Peyer's patch (tissue), 4 donors: ENCODE results near the gene LENEP. TPM values are rescaled to one million over a fixed set of nuclear protein-coding genes. Genes with fewer than 3 reads are reported as not detected.

Experiments used
- DNase-seq, 3 donors: peaks; one replicate each; pipeline ENCODE4 v3.0.0-alpha.2; 2017 to 2019
- H3K27ac ChIP-seq, 4 donors: fragments of 200-600 bp; sonication (generic); one replicate each; pipeline ENCODE4 v1.5.1; 2016 to 2019
- H3K27me3 ChIP-seq, 2 donors: fragments of 200-600 bp; sonication (generic); one replicate each; pipeline ENCODE4 v1.5.1; 2019
- H3K36me3 ChIP-seq, 3 donors: fragments of 200-600 bp; sonication (generic); one replicate each; pipeline ENCODE4 v1.5.1; 2016 to 2019
- H3K4me1 ChIP-seq, 4 donors: fragments of 200-600 bp; sonication (generic); one replicate each; pipeline ENCODE4 v1.5.1; 2016 to 2019
- H3K4me3 ChIP-seq, 4 donors: fragments of 200-600 bp; sonication (generic); 1 replicate in 3 of 4; 2 replicates in 1 of 4; pipeline ENCODE4 v1.5.1; 2016 to 2019; ENCODE audit warnings: mild to moderate bottlenecking in 1 of 4
- H3K9me3 ChIP-seq, 4 donors: fragments of 200-600 bp; sonication (generic); one replicate each; pipeline ENCODE4 v1.5.1; 2016 to 2019; ENCODE audit warnings: mild to moderate bottlenecking in 1 of 4
- POLR2A ChIP-seq, 2 donors: fragments of 450-650 bp; IDR thresholded peaks; one replicate each; pipeline ENCODE4 v1.5.1; 2017; ENCODE audit warnings: antibody characterized with exemption in 2 of 2, mild to moderate bottlenecking in 2 of 2, moderate library complexity in 2 of 2
- total RNA-seq, 4 donors: library from RNA; depleted of rRNA; stranded (reverse); fragments of >200 nt; gene quantifications; one replicate each; pipeline ENCODE4 v1.1.0, GENCODE V29; 2016
- TF ChIP-seq, protein P1 (sequence below), 6 experiments: fragments of 450-650 bp in 4 of 6; fragments of 200-600 bp in 2 of 6; sonication (generic) in 1 of 6; IDR thresholded peaks; one replicate each; pipeline ENCODE4 v1.5.1; 2017 to 2019; ENCODE audit warnings: antibody characterized with exemption in 6 of 6, mild to moderate bottlenecking in 3 of 6, moderate library complexity in 1 of 6

Gene LENEP
- total RNA-seq, 4 donors from 2014 or later, result not detected

DNA sequence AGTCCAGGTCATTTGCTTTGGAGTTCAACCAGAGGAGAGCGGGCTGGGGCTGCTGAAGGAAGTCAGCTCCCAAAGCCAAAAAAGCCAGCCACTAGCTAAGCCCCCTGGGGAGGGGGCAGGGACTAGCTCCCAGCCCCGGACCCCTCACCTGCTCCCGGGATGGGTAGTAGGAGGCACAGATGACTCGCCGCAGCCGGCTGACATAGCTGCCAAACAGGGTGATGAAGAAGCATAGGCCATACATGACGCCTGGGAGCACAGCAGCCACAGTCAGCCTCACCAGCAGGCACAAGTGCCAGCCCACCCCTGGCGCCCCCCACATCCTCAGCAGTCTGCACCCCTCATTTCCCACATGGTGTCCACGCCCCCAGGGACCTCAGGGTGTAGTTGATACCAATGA, 32.8 kb downstream of the LENEP start:
- Histone ChIP-seq H3K4me3 (no peak overlapping the region), H3K4me1 (peaks cover 0 to 5% (median 0%) of the 10 kb centered on the region in 4 donors), H3K9me3 (no peaks in the 10 kb centered on the region), H3K27me3 (no peaks in the 10 kb centered on the region), H3K36me3 (no peaks in the 10 kb centered on the region), H3K27ac (no peak overlapping the region)
- no peak for DNase-seq
- TF ChIP-seq POLR2A (IDR thresholded peaks at IDR 0.05), result no peak
- TF ChIP-seq, protein P1, sequence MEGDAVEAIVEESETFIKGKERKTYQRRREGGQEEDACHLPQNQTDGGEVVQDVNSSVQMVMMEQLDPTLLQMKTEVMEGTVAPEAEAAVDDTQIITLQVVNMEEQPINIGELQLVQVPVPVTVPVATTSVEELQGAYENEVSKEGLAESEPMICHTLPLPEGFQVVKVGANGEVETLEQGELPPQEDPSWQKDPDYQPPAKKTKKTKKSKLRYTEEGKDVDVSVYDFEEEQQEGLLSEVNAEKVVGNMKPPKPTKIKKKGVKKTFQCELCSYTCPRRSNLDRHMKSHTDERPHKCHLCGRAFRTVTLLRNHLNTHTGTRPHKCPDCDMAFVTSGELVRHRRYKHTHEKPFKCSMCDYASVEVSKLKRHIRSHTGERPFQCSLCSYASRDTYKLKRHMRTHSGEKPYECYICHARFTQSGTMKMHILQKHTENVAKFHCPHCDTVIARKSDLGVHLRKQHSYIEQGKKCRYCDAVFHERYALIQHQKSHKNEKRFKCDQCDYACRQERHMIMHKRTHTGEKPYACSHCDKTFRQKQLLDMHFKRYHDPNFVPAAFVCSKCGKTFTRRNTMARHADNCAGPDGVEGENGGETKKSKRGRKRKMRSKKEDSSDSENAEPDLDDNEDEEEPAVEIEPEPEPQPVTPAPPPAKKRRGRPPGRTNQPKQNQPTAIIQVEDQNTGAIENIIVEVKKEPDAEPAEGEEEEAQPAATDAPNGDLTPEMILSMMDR (IDR thresholded peaks at IDR 0.05), result no peak

DNA sequence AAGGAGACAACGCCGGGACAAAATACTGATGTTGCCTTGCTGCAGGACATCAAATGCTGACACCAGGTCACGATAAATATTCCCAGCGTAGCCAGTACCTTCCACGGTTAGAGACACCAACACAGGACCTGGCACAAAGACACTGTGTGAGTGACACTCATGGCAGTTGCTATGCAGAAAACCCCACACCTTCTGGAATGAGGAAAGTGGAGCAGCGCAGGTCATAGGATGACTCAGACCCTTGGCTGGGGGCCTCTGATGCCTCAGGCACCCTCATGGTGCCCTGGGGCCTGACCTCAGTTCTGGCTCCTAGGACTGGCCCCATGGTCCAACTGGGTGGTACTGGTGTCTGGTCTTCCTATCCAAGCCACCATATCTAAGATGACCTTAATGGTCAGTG, 33.2 kb downstream of the LENEP start:
- Histone ChIP-seq H3K27me3 (no peaks in the 10 kb centered on the region), H3K9me3 (no peaks in the 10 kb centered on the region), H3K4me1 (peaks cover 0 to 5% (median 0%) of the 10 kb centered on the region in 4 donors), H3K36me3 (no peaks in the 10 kb centered on the region), H3K27ac (no peak overlapping the region), H3K4me3 (no peak overlapping the region)
- no peak for DNase-seq
- TF ChIP-seq POLR2A (IDR thresholded peaks at IDR 0.05), result no peak
- TF ChIP-seq, protein P1 (IDR thresholded peaks at IDR 0.05), result no peak

DNA sequence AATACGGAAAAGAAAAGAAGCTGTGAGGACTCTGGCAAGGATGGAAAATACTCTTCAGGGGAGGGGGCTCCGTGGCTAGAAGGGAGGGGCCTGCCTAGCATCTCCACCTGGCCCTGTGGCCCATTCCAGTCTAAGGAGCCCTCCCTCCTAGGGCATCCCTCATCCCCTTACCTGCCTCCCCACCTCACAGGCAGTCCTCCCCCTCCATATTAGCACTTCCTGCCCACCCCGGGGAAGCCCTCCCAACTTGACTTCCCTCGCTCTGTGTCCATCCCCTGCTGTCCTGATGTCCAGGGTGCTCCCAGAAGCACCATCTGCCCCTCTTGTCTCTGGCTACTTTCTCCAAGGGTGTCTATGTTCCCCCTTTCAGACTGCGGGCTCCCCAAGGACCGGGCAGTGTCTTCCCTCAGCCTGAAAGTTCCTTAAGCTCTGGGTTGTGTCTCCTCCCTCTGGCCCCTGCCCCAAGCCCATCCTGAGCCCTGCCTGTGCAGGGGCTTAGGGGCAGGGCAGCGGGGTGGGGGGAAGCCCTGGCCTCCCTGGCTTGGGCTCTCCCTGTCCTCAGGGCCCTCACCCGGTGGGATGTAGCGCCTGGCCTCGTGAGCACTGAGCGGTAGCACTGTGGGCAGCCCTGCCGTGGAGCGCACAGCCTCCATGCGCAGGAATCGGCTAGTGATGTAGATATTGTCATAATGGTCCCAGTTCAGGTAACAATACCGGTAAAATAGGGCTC, 36.3 kb downstream of the LENEP start:
- Histone ChIP-seq H3K9me3 (no peaks in the 10 kb centered on the region), H3K4me3 (no peak overlapping the region), H3K4me1 (no peaks in the 10 kb centered on the region), H3K27ac (no peak overlapping the region), H3K27me3 (no peaks in the 10 kb centered on the region), H3K36me3 (no peaks in the 10 kb centered on the region)
- TF ChIP-seq POLR2A (IDR thresholded peaks at IDR 0.05), result no peak
- TF ChIP-seq, protein P1 (IDR thresholded peaks at IDR 0.05), result no peak
- DNase-seq, result no peak

DNA sequence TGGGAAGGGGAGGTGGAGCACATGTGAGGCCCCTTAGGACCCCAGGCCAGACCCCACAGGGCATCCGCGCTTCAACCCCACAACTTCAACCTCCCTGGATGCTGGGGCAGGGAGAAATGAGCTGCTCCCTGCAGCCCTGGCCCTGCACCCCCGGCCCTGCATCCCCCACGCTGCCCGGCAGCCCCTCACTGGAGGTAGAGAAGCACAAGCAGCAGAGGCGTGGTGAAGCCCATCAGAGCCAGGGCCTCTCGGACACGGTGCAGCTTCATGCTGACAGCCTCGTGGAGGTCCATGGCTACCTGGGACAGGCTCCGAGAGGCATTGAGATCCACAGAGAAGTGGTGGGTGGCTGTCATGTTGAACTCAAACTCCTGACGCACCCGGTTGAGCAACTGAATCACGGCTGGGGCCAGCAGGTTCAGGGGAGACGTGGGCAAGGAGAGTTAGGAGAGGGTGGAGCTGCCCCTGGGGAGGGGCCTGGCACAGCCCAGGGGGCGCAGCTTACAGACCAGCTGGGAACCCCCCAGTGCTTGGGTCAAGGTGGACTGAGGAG, 36.9 kb downstream of the LENEP start:
- Histone ChIP-seq H3K9me3 (no peaks in the 10 kb centered on the region), H3K4me3 (no peak overlapping the region), H3K27me3 (no peaks in the 10 kb centered on the region), H3K27ac (no peak overlapping the region), H3K4me1 (no peaks in the 10 kb centered on the region), H3K36me3 (no peaks in the 10 kb centered on the region)
- no peak for TF ChIP-seq POLR2A (IDR thresholded peaks at IDR 0.05)
- TF ChIP-seq, protein P1 (IDR thresholded peaks at IDR 0.05), result no peak
- no peak for DNase-seq

DNA sequence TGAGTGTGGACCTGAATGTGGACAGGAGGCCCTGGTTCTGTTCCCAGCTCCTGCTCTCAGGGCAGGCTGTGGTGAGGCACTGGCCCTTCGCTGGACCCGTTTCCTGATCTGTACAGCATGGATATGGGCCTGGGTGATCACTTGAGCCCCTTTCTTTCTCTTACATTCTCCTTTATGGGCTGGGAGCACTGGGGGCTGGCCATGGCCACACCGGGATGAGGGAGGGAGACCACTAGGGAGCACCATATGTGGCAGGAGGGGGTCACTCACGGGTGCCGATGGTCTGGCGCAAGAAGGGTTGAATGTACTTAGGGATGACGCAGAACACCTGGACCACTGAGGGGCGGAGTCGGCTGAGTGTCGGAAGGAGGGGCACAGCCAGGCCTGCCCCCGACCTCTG, 37.5 kb downstream of the LENEP start:
- Histone ChIP-seq H3K27me3 (no peaks in the 10 kb centered on the region), H3K36me3 (no peaks in the 10 kb centered on the region), H3K4me1 (no peaks in the 10 kb centered on the region), H3K27ac (no peak overlapping the region), H3K9me3 (no peaks in the 10 kb centered on the region), H3K4me3 (no peak overlapping the region)
- TF ChIP-seq POLR2A (IDR thresholded peaks at IDR 0.05), result no peak
- TF ChIP-seq, protein P1 (IDR thresholded peaks at IDR 0.05), result no peak
- no peak for DNase-seq
